CD4-positive, alpha-beta T cell treated with Interleukin-6 at 100 ng/mL for 8 hours (primary cell): ENCODE data around the gene ECPAS.
"Not testable (repeated sequence)": the region's sequence is repeated elsewhere in the genome, so short reads cannot be mapped to it uniquely, and the experiment has no call there.

Source experiments
- DNase-seq: peaks from one replicate; pipeline ENCODE4 v3.0.0-alpha.2; 2020; ENCODE audit warnings: mixed read lengths, low spot score

Gene ECPAS

GRCh38 chr9:111412280-111412679 is 71.9 kb downstream of the ECPAS start:
- no peak for DNase-seq

DNA sequence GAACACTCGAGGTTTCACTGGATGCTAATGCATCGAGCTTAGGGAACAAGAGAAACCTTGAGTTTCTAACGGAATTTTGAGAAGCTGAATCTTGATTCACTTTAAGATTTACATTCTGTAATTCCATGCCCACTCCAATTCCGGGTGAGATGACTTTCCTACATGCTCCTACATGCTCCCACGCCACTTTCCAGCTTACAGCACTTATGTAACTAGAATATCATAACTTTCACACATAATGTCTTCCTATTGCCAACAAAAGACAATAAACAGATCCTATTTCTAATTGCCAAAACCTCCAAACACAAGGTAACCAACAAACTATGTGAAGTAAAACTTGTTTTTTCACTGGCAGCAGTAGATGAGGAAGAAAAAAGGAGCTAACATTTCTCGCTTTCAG is 72.9 kb downstream of the ECPAS start:
- DNase-seq: no peak

- DNase-seq: no peak
Observed at GRCh38 chr9:111407813-111408212, 76.4 kb downstream of the ECPAS start.

DNA sequence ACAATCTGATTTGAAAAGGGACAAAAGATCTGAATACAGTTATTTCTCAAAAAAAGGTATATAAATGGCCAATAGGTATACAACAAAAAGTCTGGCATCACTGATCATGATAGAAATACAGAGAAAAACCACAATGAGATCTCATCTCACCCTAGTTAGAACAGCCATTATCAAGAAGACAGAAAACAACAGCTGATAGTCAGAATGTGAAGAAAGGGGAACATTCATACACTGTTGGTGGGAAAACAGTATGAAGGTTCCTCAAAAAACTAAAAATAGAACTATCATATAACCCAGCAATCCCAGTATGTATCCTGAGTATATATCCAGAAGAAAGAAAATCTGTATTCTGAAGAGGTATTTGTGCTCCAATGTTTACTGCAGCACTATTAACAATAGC is 78.5 kb downstream of the ECPAS start:
- no peak for DNase-seq

DNA sequence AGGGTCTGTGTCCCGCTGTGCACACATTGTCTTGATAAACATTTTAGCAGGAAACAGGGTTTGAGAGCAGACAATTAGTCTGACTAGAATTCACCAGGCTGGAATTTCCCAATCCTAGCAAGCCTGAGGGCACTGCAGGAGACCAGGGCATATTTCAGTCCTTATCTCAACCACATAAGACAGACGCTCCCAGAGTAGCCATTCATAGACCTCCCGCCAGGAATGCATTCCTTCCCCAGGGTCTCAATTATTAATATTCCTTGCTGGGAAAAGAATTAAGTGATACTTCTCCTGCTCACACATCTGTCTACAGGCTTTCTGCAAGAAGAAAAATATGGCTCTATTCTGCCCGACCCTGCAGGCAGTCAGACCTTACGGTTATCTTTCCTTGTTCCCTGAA is 82.7 kb downstream of the ECPAS start:
- not testable (repeated sequence) for DNase-seq

GRCh38 chr9:111400564-111400898 is 83.7 kb downstream of the ECPAS start:
- DNase-seq: no peak

DNA sequence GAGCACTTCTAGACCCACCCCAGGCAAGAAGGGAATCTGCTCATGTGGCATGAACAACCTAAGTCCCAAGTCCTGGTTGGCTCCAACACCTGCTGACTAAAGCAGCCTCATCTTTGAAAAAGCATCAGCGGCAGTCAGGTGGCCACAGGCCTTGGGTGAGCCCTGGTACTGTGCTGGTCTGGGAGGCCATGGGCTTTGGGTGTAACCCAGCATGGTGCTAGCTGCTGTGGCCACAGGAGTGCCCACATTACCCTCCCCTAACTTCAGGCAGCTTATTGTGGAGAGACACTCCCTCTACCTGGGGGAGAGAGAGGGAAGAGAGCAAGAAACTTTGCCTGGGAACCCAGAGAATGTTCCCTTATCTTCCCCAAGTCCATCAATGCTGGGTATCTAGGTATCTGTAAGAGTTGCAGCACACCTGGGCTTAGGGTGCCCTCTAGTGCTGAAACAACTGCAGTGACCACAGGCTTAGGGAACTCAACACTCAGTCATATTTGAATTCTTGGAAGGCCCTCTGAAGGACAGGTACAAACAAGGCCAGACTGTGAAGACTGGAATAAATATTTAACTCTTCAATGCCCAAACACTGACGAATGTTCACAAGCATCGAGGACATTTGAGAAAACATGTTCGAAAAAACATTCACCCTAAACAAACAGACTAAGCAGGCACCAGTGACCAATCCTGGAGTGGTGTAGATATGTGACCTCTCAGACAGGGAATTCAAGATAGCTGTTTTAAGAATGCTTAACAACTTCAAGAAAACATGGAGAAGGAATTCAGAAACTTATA is 84.2 kb downstream of the ECPAS start:
- DNase-seq: no peak

DNA sequence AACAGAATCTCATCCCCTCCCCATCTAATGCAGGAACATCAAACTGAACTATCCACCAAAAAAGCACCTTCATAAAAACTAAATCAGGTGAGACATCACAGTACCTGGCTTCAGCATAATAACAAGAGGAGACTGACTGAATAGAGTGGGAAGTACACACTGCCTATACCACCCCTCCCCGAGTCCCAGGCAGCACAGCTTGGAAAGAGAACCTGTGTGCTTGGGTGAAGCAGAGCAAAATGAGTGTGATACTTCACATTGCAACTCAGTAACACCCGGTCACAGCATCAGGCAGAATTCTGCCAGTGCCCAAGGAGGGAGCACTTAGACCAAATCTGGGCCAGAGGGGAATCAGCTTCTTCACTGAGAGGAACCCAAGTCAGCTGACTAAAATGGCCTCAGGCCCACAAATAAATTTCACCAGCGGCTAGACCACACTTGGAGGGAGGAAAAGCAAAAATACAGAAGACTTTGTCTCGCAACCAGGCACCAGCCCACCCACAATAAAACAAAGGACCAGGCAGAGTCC is 84.9 kb downstream of the ECPAS start:
- no peak for DNase-seq

GRCh38 chr9:111393971-111394370 is 90.2 kb downstream of the ECPAS start:
- DNase-seq: no peak

GRCh38 chr9:111389406-111389805 is 94.8 kb downstream of the ECPAS start:
- no peak for DNase-seq

GRCh38 chr9:111386386-111386785 is 97.8 kb downstream of the ECPAS start:
- DNase-seq: no peak

GRCh38 chr9:111381006-111381405 is 103.2 kb downstream of the ECPAS start:
- no peak for DNase-seq

DNA sequence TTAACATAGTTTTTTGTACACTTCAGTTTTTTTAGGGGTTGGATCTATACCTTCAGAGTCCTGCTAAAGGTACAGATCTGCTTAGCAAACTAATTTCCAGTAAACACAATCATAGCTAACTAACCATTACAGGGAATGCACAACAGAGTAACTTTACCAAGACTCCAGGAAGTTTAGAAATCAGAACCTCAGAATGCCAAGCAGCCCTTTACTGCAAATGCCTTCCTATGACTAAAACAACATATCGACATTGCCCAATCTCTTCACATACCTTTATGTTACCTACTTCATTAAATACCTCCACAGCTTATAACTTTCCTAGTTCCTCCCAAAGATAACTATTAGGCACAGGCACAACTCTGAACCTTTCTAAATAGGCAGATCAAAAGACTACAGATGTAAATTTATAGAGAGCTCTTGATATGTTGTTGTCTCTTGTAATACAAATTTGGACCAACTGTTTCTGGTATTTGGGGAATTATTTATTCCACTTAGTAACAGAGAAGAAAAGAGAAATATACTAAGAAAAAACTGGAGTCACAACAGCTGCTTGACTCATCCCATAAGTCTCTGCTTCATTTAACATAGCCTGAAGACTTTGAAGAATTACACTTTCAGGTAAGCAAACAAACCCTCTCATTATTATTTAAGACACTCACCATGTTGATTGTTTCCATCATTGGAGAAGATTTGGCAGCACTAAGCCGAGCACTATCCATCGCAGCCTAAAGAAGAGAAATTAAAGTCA is 108.2 kb downstream of the ECPAS start:
- DNase-seq: no peak

GRCh38 chr9:111375062-111375461 is 109.1 kb downstream of the ECPAS start:
- DNase-seq: no peak

GRCh38 chr9:111372297-111372696 is 111.9 kb downstream of the ECPAS start:
- DNase-seq: no peak

- DNase-seq: no peak
Observed at GRCh38 chr9:111366978-111367377, 117.2 kb downstream of the ECPAS start.

DNA sequence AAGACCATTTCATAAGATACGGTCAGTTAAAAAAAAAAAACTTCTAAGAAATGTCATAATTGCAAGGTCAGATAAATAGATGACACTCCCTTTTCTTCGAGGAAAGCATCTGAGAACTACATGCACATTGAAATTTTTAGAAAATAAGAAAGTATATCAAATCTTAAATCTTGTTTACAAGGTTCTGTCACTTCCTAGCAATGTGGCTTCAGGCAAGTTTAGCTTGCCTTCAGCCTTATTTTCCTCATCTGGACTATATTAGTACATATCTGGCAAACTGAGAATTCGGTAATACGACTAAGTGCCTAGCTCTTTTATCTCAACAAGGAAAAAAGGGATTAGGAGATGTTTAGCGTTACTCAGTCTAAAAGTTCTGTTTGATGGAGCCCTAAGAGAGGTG is 121.7 kb downstream of the ECPAS start:
- DNase-seq: no peak

GRCh38 chr9:111360881-111361280 is 123.3 kb downstream of the ECPAS start:
- DNase-seq: no peak

- no peak for DNase-seq
Observed at GRCh38 chr9:111356481-111357244, 127.5 kb downstream of the ECPAS start.

DNA sequence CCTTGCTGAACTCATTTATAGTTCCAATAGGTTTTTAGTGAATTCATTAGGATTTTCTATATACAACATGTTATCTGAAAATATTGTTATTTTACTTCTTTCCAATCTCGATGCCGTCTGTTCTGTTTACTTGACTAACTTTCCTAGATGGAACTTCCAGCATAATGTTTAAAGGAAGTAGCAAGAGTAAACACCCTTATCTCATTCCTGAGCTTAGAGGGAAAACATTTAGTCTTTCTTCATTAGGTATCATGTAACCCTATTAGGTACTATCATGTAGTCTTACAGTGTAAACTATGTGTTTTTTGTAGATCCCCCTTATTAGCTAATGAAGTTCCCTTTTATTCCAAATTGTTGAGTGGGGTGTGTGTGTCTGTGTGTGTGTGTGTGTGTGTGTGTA is 131.6 kb downstream of the ECPAS start:
- DNase-seq: no peak

- DNase-seq: no peak
Observed at GRCh38 chr9:111350556-111350955, 133.6 kb downstream of the ECPAS start.

GRCh38 chr9:111349766-111350165 is 134.4 kb downstream of the ECPAS start:
- no peak for DNase-seq

GRCh38 chr9:111348821-111349271 is 135.3 kb downstream of the ECPAS start:
- DNase-seq: no peak
